Upper lobe of left lung (tissue), 4 donors: Measurements from ENCODE around the gene PLEKHG4B.
"Not testable (repeated sequence)": the region's sequence is repeated elsewhere in the genome, so short reads cannot be mapped to it uniquely, and the experiment has no call there.

Source experiments
- CTCF ChIP-seq, 6 experiments: fragments of 450-650 bp in 4 of 6; fragments of 200-600 bp in 2 of 6; sonication (generic) in 2 of 6; IDR thresholded peaks; one replicate each; pipeline ENCODE4 v1.5.1; 2016 to 2019; ENCODE audit warnings: antibody characterized with exemption in 6 of 6
- EP300 ChIP-seq, 4 donors: sonication (generic); formaldehyde crosslinking; IDR thresholded peaks; one replicate each; pipeline ENCODE4 v1.5.1; 2017; ENCODE audit warnings: antibody characterized with exemption in 4 of 4, control low read depth in 2 of 4
- POLR2A ChIP-seq, 4 donors: fragments of 450-650 bp; IDR thresholded peaks; one replicate each; pipeline ENCODE4 v1.5.1; 2016 to 2017; ENCODE audit warnings: antibody characterized with exemption in 4 of 4, mild to moderate bottlenecking in 2 of 4
- POLR2AphosphoS5 ChIP-seq, 2 donors: sonication (generic); formaldehyde crosslinking; IDR thresholded peaks; one replicate each; pipeline ENCODE4 v1.5.1; 2017; ENCODE audit warnings: antibody characterized with exemption in 2 of 2

DNA sequence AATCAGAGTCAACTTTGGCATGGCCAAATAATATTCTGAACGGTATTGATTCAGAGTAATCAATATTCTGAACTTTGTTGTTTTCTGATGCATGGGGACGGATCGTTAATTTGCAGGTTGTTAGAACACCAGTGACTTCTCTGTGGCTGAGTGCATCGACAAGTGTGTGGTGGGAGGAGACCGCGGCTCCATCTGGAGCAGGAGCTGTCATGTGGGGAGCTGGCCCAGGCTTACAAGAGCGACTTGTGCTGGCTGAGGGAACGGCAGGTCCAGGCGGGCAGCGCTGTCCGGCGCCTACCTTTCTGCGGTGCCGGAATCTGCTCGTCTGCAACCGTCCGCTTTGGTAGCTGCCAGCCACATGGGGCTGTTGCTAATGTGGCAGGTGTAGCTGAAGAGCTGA, 135.4 kb downstream of the PLEKHG4B start:
- TF ChIP-seq CTCF, EP300, POLR2A, POLR2AphosphoS5 (IDR thresholded peaks at IDR 0.05): not testable (repeated sequence)
